ENCODE data around the gene BGLAP.

BGLAP gene

GRCh38 chr1:156241926-156242325 lies at the start of gene BGLAP:
BGLAP (plus strand) TSS chr1:156242184; CDS start chr1:156242232, 48 bp downstream.
- no peak within 1 kb of the TSS for H3K4me2 ChIP-seq (ENCODE audit: low read depth, low read length, poor library complexity, severe bottlenecking)
- no peaks in the 10 kb centered on the region for H3K4me1 ChIP-seq (ENCODE audit: insufficient read depth, low read length, poor library complexity, severe bottlenecking)
- H2AFZ ChIP-seq (ENCODE audit: low read length), result no peak within 1 kb of the TSS
- no peaks in the 10 kb centered on the region for H3F3A ChIP-seq (ENCODE audit: low read depth)
- H3K27me3 ChIP-seq (ENCODE audit: insufficient read depth, low read length, poor library complexity, severe bottlenecking), result no peaks in the 10 kb centered on the region
- no peaks in the 10 kb centered on the region for H3K9me2 ChIP-seq (replicated peaks; ENCODE audit: low read depth, low read length)
- no peaks in the 10 kb centered on the region for H3K9me3 ChIP-seq (ENCODE audit: insufficient read depth, low read depth, low read length)
- peaks cover 19% of the 10 kb centered on the region; the same call in 1 of the 2 replicates for H3K36me3 ChIP-seq (ENCODE audit: insufficient read depth, low read length)
- H3K9ac ChIP-seq (ENCODE audit: low read depth, low read length, poor library complexity, severe bottlenecking), result no peak within 1 kb of the TSS
- no peaks in the 10 kb centered on the region for H4K20me1 ChIP-seq (ENCODE audit: insufficient read depth, low read length, poor library complexity, severe bottlenecking)
- H3K79me2 ChIP-seq (ENCODE audit: insufficient read depth, low read length), result no peaks in the 10 kb centered on the region
- H3K4me3 ChIP-seq (ENCODE audit: low read length, poor library complexity, severe bottlenecking), result no peak within 1 kb of the TSS
- TF ChIP-seq CTCF (conservative IDR thresholded peaks at IDR 0.05; ENCODE audit: low read length) (no peak), EZH2phosphoT487 (IDR thresholded peaks at IDR 0.05; ENCODE audit: borderline replicate concordance) (no peak)

GRCh38 chr1:156193208-156193487 lies 48.8 kb upstream of the BGLAP start:
- Histone ChIP-seq H3K9me2 (replicated peaks; ENCODE audit: low read depth, low read length) (no peaks in the 10 kb centered on the region), H3K9me3 (ENCODE audit: insufficient read depth, low read depth, low read length) (no peaks in the 10 kb centered on the region), H3K4me3 (ENCODE audit: low read length, poor library complexity, severe bottlenecking) (peak overlapping the region; percentile 92), H3K36me3 (ENCODE audit: insufficient read depth, low read length) (no peaks in the 10 kb centered on the region), H4K20me1 (ENCODE audit: insufficient read depth, low read length, poor library complexity, severe bottlenecking) (peaks cover 10% of the 10 kb centered on the region), H3K4me1 (ENCODE audit: insufficient read depth, low read length, poor library complexity, severe bottlenecking) (peaks cover 34% of the 10 kb centered on the region), H2AFZ (ENCODE audit: low read length) (peak overlapping the region; percentile 87), H3F3A (ENCODE audit: low read depth) (no peaks in the 10 kb centered on the region), H3K27me3 (ENCODE audit: insufficient read depth, low read length, poor library complexity, severe bottlenecking) (no peaks in the 10 kb centered on the region), H3K79me2 (ENCODE audit: insufficient read depth, low read length) (peaks cover 47% of the 10 kb centered on the region), H3K4me2 (ENCODE audit: low read depth, low read length, poor library complexity, severe bottlenecking) (peak overlapping the region; percentile 100), H3K9ac (ENCODE audit: low read depth, low read length, poor library complexity, severe bottlenecking) (peak overlapping the region; percentile 93)
- TF ChIP-seq CTCF (conservative IDR thresholded peaks at IDR 0.05; ENCODE audit: low read length), result no peak
- no peak for TF ChIP-seq EZH2phosphoT487 (IDR thresholded peaks at IDR 0.05; ENCODE audit: borderline replicate concordance)

- peaks cover 39% of the 10 kb centered on the region for H3K4me1 ChIP-seq (ENCODE audit: insufficient read depth, low read length, poor library complexity, severe bottlenecking)
These were observed 48.3 kb upstream of the BGLAP start, which contains the start of gene SLC25A44 for GRCh38 chr1:156193488-156194299. SLC25A44 (plus strand) TSS chr1:156194104; CDS start chr1:156199848, 5,744 bp downstream.

More at GRCh38 chr1:156193488-156194299, 48.3 kb upstream of the BGLAP start, which contains the start of gene SLC25A44:
- H3K9me2 ChIP-seq (replicated peaks; ENCODE audit: low read depth, low read length), result no peaks in the 10 kb centered on the region
- peaks cover 11% of the 10 kb centered on the region for H4K20me1 ChIP-seq (ENCODE audit: insufficient read depth, low read length, poor library complexity, severe bottlenecking)
- H3K27me3 ChIP-seq (ENCODE audit: insufficient read depth, low read length, poor library complexity, severe bottlenecking), result no peaks in the 10 kb centered on the region
- peak within 1 kb of the TSS; percentile 92 for H3K4me3 ChIP-seq (ENCODE audit: low read length, poor library complexity, severe bottlenecking)
- peak; percentile 42 for TF ChIP-seq CTCF (conservative IDR thresholded peaks at IDR 0.05; ENCODE audit: low read length)
- TF ChIP-seq EZH2phosphoT487 (IDR thresholded peaks at IDR 0.05; ENCODE audit: borderline replicate concordance), result no peak
- H3K9me3 ChIP-seq (ENCODE audit: insufficient read depth, low read depth, low read length), result no peaks in the 10 kb centered on the region
- H3F3A ChIP-seq (ENCODE audit: low read depth), result no peaks in the 10 kb centered on the region
- H3K79me2 ChIP-seq (ENCODE audit: insufficient read depth, low read length), result peaks cover 53% of the 10 kb centered on the region
- peak within 1 kb of the TSS; percentile 87 for H2AFZ ChIP-seq (ENCODE audit: low read length)
- no peaks in the 10 kb centered on the region for H3K36me3 ChIP-seq (ENCODE audit: insufficient read depth, low read length)
- peak within 1 kb of the TSS; percentile 93 for H3K9ac ChIP-seq (ENCODE audit: low read depth, low read length, poor library complexity, severe bottlenecking)
- H3K4me2 ChIP-seq (ENCODE audit: low read depth, low read length, poor library complexity, severe bottlenecking), result peak within 1 kb of the TSS; percentile 100

Data from Loucy (cell line).